CD4-positive, alpha-beta memory T cell (primary cell): ENCODE results near the gene RABL6. TPM values are rescaled to one million over a fixed set of nuclear protein-coding genes. Genes with fewer than 3 reads are reported as not detected.

ENCODE experiments used
- CTCF ChIA-PET: fragments of 350-600 bp; sonication (Branson Sonifier 250); formaldehyde crosslinking; loops from one replicate; lab custom pipeline; 2021; ENCODE audit warnings: inconsistent platforms; ENCODE audit not compliant: partially characterized antibody; lab: Charles Lee
- POLR2A ChIA-PET: fragments of 350-600 bp; sonication (Branson Sonifier 250); formaldehyde crosslinking; loops from one replicate; lab custom pipeline; 2021; ENCODE audit not compliant: partially characterized antibody; lab: Charles Lee
- DNase-seq, 5 donors: peaks; one replicate each; pipeline versions ENCODE4 v3.0.0 to v3.0.0-alpha.2; 2020 to 2022; ENCODE audit warnings: mixed read lengths in 1 of 5
- H3K27ac ChIP-seq: one replicate; pipeline ENCODE4 v1.7.0; 2013; ENCODE audit warnings: low read depth, low read length
- H3K27me3 ChIP-seq: 2 replicates; pipeline ENCODE4 v1.7.0; 2013; ENCODE audit warnings: mild to moderate bottlenecking, low read length, moderate library complexity; ENCODE audit not compliant: insufficient read depth
- H3K36me3 ChIP-seq: 2 replicates; pipeline ENCODE4 v1.7.0; 2013; ENCODE audit warnings: mild to moderate bottlenecking, low read length, moderate library complexity; ENCODE audit not compliant: insufficient read depth
- H3K4me1 ChIP-seq: 2 replicates; pipeline ENCODE4 v1.7.0; 2013; ENCODE audit warnings: mild to moderate bottlenecking, low read length, moderate library complexity; ENCODE audit not compliant: insufficient read depth
- H3K4me3 ChIP-seq, 2 donors: one replicate each; pipeline ENCODE4 v1.7.0; 2013; ENCODE audit warnings: low read length in 2 of 2, mild to moderate bottlenecking in 1 of 2
- H3K9me3 ChIP-seq, 2 donors: one replicate each; pipeline ENCODE4 v1.7.0; 2013; ENCODE audit warnings: low read length in 2 of 2, control low read depth in 1 of 2; ENCODE audit not compliant: control insufficient read depth in 1 of 2
- H3K27ac Mint-ChIP-seq, 7 donors: one replicate each; pipeline ENCODE4 v1.8.0; 2020 to 2021; ENCODE audit warnings: mixed read lengths in 7 of 7, mild to moderate bottlenecking in 6 of 7, inconsistent platforms in 3 of 7, moderate library complexity in 3 of 7
- H3K27me3 Mint-ChIP-seq, 2 donors: one replicate each; pipeline ENCODE4 v1.8.0; 2020 to 2021; ENCODE audit warnings: mixed read lengths in 2 of 2
- H3K36me3 Mint-ChIP-seq, 2 donors: one replicate each; pipeline ENCODE4 v1.8.0; 2020 to 2021; ENCODE audit warnings: mixed read lengths in 2 of 2, inconsistent platforms in 1 of 2, mild to moderate bottlenecking in 1 of 2
- H3K4me1 Mint-ChIP-seq, 4 donors: one replicate each; pipeline ENCODE4 v1.8.0; 2020 to 2021; ENCODE audit warnings: mixed read lengths in 4 of 4, mild to moderate bottlenecking in 1 of 4
- H3K4me3 Mint-ChIP-seq, 8 donors: one replicate each; pipeline ENCODE4 v1.8.0; 2020 to 2021; ENCODE audit warnings: mixed read lengths in 8 of 8, mild to moderate bottlenecking in 7 of 8, moderate library complexity in 6 of 8, inconsistent platforms in 3 of 8
- H3K9me3 Mint-ChIP-seq, 8 donors: one replicate each; pipeline ENCODE4 v1.8.0; 2020 to 2021; ENCODE audit warnings: mixed read lengths in 8 of 8, mild to moderate bottlenecking in 5 of 8, inconsistent platforms in 3 of 8, moderate library complexity in 1 of 8
- intact Hi-C: fragments of 100-400 bp; cut with micrococcal nuclease; formaldehyde crosslinking; loops from one replicate; pipeline ENCODE4 v1.15.1; 2023
- microRNA-seq: library from miRNA; unstranded; fragments of <30 nt; microRNA quantifications from one replicate; pipeline ENCODE4 v1.2.0, GENCODE V29; 2021; ENCODE audit warnings: borderline replicate concordance, borderline number of aligned reads, borderline microRNAs expressed, mixed read lengths
- polyA plus RNA-seq, 2 donors: library from polyadenylated mRNA; unstranded; fragments of 300-500 nt; fragmentation: Illumina TruSeq; gene quantifications; one replicate each; pipeline ENCODE4 v1.2.3, GENCODE V29; 2021
- total RNA-seq, 2 experiments: library from RNA; stranded (reverse); gene quantifications; one replicate each; pipeline ENCODE4 v1.2.3, GENCODE V29; 2021

The RABL6 gene
- total and polyA plus RNA-seq, 4 experiments from 2014 or later = 5.1 to 70.9 (median 41.6) TPM

- Mint-ChIP-seq H3K27me3 (no peaks in the 10 kb centered on the region), H3K4me1 (peaks cover 14 to 49% (median 28%) of the 10 kb centered on the region in 4 donors), H3K9me3 (no peaks in the 10 kb centered on the region), H3K27ac (peak overlapping the region; percentile 92 to 97 (median 94)), H3K4me3 (peak overlapping the region; percentile 84 to 92 (median 88)), H3K36me3 (peaks cover 0 to 10% of the 10 kb centered on the region in 2 donors)
- Histone ChIP-seq H3K27me3 (no peaks in the 10 kb centered on the region), H3K4me1 (peaks cover 47% of the 10 kb centered on the region), H3K27ac (peak overlapping the region; percentile 98), H3K36me3 (peaks cover 7% of the 10 kb centered on the region), H3K4me3 (peak overlapping the region; percentile 23 to 75), H3K9me3 (no peaks in the 10 kb centered on the region)
- POLR2A ChIA-PET = interaction anchor here (0.6 to 2.6 kb wide), 22 partner anchors 9 to 354 kb away, joined by 3 to 39 read pairs (median 4); partner anchors contain the start of genes AJM1, ANAPC2, CLIC3 and EDF1
- intact Hi-C loops = loop anchor here (1.0 to 5.0 kb wide), 6 partner anchors 15 to 95 kb away; partner anchors contain the start of genes EDF1, FBXW5, PHPT1 and TMEM141
- peak in 1 of 5 donors; percentile 84 for DNase-seq
- CTCF ChIA-PET = interaction anchor here (0.9 to 3.5 kb wide), 4 partner anchors 44 to 143 kb away, joined by 3 to 20 read pairs (median 4); partner anchors contain the start of gene AJM1
Measured at GRCh38 chr9:136886610-136887597, 79.2 kb downstream of the RABL6 start.

DNA sequence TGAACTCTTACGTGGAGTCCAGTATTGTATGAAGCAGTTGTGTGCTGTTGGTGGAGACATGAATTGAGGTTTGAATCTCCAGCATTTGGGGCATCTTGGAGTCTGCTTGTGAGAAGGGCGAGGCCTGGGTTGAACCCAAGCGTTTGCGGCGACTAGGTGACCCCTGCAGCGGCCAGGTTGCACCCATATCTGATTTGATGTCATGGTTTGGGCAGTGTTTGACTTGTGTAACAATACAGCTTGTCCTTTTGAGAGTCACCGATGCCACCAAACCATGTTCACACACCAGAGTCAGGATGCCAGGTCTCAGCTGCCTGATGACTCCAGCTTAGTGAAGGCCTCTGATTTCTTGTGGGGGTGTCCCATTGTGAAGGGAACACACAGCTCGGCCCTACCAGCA lies 80.7 kb downstream of the RABL6 start:
- Mint-ChIP-seq H3K27ac (peak overlapping the region in 4 of 7 donors; percentile 13 to 93 (median 66)), H3K27me3 (no peaks in the 10 kb centered on the region), H3K4me3 (no peak overlapping the region), H3K9me3 (no peaks in the 10 kb centered on the region), H3K36me3 (peaks cover 0 to 9% of the 10 kb centered on the region in 2 donors), H3K4me1 (peaks cover 16 to 48% (median 17%) of the 10 kb centered on the region in 4 donors)
- ChIA-PET POLR2A (no interaction called here), CTCF (interaction anchor here (1.1 to 3.5 kb wide), 2 partner anchors 45 to 147 kb away, joined by 4 to 20 read pairs; partner anchors contain the start of gene AJM1)
- intact Hi-C loops = loop anchor here (5.0 kb wide), 1 partner anchor 96 kb away; the partner anchor contains the start of gene TMEM141
- Histone ChIP-seq H3K4me3 (no peak overlapping the region), H3K36me3 (peaks cover 7% of the 10 kb centered on the region), H3K9me3 (no peaks in the 10 kb centered on the region), H3K4me1 (peaks cover 31% of the 10 kb centered on the region), H3K27ac (no peak overlapping the region), H3K27me3 (no peaks in the 10 kb centered on the region)
- no peak for DNase-seq

GRCh38 chr9:136889858-136890257 lies 82.1 kb downstream of the RABL6 start:
- Histone ChIP-seq H3K36me3 (peaks cover 9% of the 10 kb centered on the region), H3K4me1 (peaks cover 26% of the 10 kb centered on the region), H3K9me3 (no peaks in the 10 kb centered on the region), H3K27me3 (no peaks in the 10 kb centered on the region), H3K27ac (no peak overlapping the region), H3K4me3 (no peak overlapping the region)
- CTCF ChIA-PET = no interaction called here
- Mint-ChIP-seq H3K4me1 (peaks cover 20 to 58% (median 23%) of the 10 kb centered on the region in 4 donors), H3K36me3 (peaks cover 6 to 12% of the 10 kb centered on the region in 2 donors), H3K27me3 (no peaks in the 10 kb centered on the region), H3K4me3 (peak overlapping the region in 1 of 8 donors; percentile 36), H3K27ac (no peak overlapping the region), H3K9me3 (no peaks in the 10 kb centered on the region)
- POLR2A ChIA-PET = no interaction called here
- intact Hi-C loops = loop anchor here (5.0 kb wide), 1 partner anchor 98 kb away; the partner anchor contains the start of gene TMEM141
- no peak for DNase-seq

DNA sequence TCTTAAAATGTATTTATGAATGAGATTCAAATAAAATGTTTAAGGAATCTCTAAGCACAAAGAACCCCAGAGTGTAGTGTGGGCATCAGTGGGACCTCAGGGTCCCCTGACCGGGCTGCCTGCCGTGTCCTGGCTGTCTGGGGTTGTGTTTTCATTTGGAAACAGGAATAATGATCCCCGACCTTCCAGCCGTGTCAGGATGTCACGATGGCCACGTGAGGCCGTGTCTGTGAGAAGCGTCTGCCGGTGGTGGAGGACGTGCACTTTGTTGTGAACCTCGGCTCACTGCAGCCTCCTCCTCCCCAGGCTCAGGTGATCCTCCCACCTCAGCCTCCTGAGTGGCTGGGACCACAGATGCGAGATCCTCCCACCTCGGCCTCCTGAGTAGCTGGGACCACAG lies 82.9 kb downstream of the RABL6 start:
- Mint-ChIP-seq H3K27me3 (no peaks in the 10 kb centered on the region), H3K4me3 (no peak overlapping the region), H3K27ac (peak overlapping the region in 1 of 7 donors; percentile 60), H3K36me3 (peaks cover 6 to 13% of the 10 kb centered on the region in 2 donors), H3K9me3 (no peaks in the 10 kb centered on the region), H3K4me1 (peaks cover 20 to 56% (median 23%) of the 10 kb centered on the region in 4 donors)
- ChIA-PET POLR2A (interaction anchor here (1.2 kb wide), 1 partner anchor 9 kb away, joined by 3 read pairs; no protein-coding TSS in a partner anchor), CTCF (interaction anchor here (1.0 to 1.4 kb wide), 2 partner anchors 9 to 139 kb away, joined by 3 read pairs; no protein-coding TSS in a partner anchor)
- H3K36me3 ChIP-seq = peaks cover 13% of the 10 kb centered on the region
- H3K4me1 ChIP-seq = peaks cover 18% of the 10 kb centered on the region
- H3K27me3 ChIP-seq = no peaks in the 10 kb centered on the region
- no peaks in the 10 kb centered on the region for H3K9me3 ChIP-seq
- no peak overlapping the region for H3K27ac ChIP-seq
- no peak overlapping the region for H3K4me3 ChIP-seq
- intact Hi-C loops = no loop called here
- DNase-seq = no peak

Small RNAs within 50 kb of the gene (microRNA-seq; reads per million reads assigned to microRNA genes)
- gene MIR4292 (not detected), gene MIR4479 (not detected)

Other genes starting within 250 kb of the RABL6 start
- gene EGFL7, start 145.0 kb upstream of the RABL6 start, total RNA-seq = not detected
- under 1 TPM in 1 of 2 donors, not detected in 1; 0.64 TPM for gene EGFL7, start 145.0 kb upstream of the RABL6 start, polyA plus RNA-seq
- 1 to 10 TPM; 6.9 to 7.8 TPM for gene AGPAT2, start 120.5 kb upstream of the RABL6 start, total RNA-seq
- gene AGPAT2, start 120.5 kb upstream of the RABL6 start, polyA plus RNA-seq = 10 to 100 TPM; 16.2 to 20.6 TPM
- gene DIPK1B, start 95.4 kb upstream of the RABL6 start, total RNA-seq = not detected
- not detected for gene DIPK1B, start 95.4 kb upstream of the RABL6 start, polyA plus RNA-seq
- 1 to 10 TPM in 1 of 2 experiments, under 1 TPM in 1; 0.90 to 1.3 TPM for gene LCN10, start 65.0 kb upstream of the RABL6 start, total RNA-seq
- gene LCN10, start 65.0 kb upstream of the RABL6 start, polyA plus RNA-seq = under 1 TPM; 0.22 to 0.50 TPM
- not detected for gene LCN6, start 59.4 kb upstream of the RABL6 start, total RNA-seq
- not detected for gene LCN6, start 59.4 kb upstream of the RABL6 start, polyA plus RNA-seq
- not detected for gene LCN8, start 49.7 kb upstream of the RABL6 start, total RNA-seq
- under 1 TPM in 1 of 2 donors, not detected in 1; 0.62 TPM for gene LCN8, start 49.7 kb upstream of the RABL6 start, polyA plus RNA-seq
- not detected for gene LCN15, start 43.4 kb upstream of the RABL6 start, total RNA-seq
- not detected for gene LCN15, start 43.4 kb upstream of the RABL6 start, polyA plus RNA-seq
- gene TMEM141, start 16.6 kb upstream of the RABL6 start, total RNA-seq = 10 to 100 TPM; 51.1 to 53.4 TPM
- gene TMEM141, start 16.6 kb upstream of the RABL6 start, polyA plus RNA-seq = 10 to 100 TPM; 34.3 to 38.4 TPM
- gene CCDC183, start 11.6 kb upstream of the RABL6 start, total RNA-seq = 1 to 10 TPM; 2.3 to 2.5 TPM
- gene CCDC183, start 11.6 kb upstream of the RABL6 start, polyA plus RNA-seq = under 1 TPM; 0.64 to 0.90 TPM
- gene AJM1, start 34.5 kb downstream of the RABL6 start, total RNA-seq = 1 to 10 TPM; 2.4 to 2.8 TPM
- under 1 TPM in 1 of 2 donors, not detected in 1; 0.05 TPM for gene AJM1, start 34.5 kb downstream of the RABL6 start, polyA plus RNA-seq
- gene PHPT1, start 41.5 kb downstream of the RABL6 start, total RNA-seq = 10 to 100 TPM; 41.3 to 42.6 TPM
- 10 to 100 TPM; 88.4 to 94.0 TPM for gene PHPT1, start 41.5 kb downstream of the RABL6 start, polyA plus RNA-seq
- 10 to 100 TPM in 1 of 2 experiments, 1 to 10 TPM in 1; 9.3 to 11.7 TPM for gene MAMDC4, start 44.4 kb downstream of the RABL6 start, total RNA-seq
- gene MAMDC4, start 44.4 kb downstream of the RABL6 start, polyA plus RNA-seq = not detected
- gene EDF1, start 58.4 kb downstream of the RABL6 start, total RNA-seq = 100 to 1,000 TPM; 284 to 298 TPM
- 100 to 1,000 TPM; 273 to 357 TPM for gene EDF1, start 58.4 kb downstream of the RABL6 start, polyA plus RNA-seq
- gene TRAF2, start 78.6 kb downstream of the RABL6 start, total RNA-seq = 10 to 100 TPM; 40.2 to 43.2 TPM
- 10 to 100 TPM; 11.1 to 25.2 TPM for gene TRAF2, start 78.6 kb downstream of the RABL6 start, polyA plus RNA-seq
- gene FBXW5, start 136.8 kb downstream of the RABL6 start, total RNA-seq = 100 to 1,000 TPM; 122 to 123 TPM
- gene FBXW5, start 136.8 kb downstream of the RABL6 start, polyA plus RNA-seq = 100 to 1,000 TPM in 1 of 2 donors, 10 to 100 TPM in 1; 98.6 to 160 TPM
- gene C8G, start 137.3 kb downstream of the RABL6 start, total RNA-seq = 1 to 10 TPM; 2.2 TPM
- under 1 TPM in 1 of 2 donors, not detected in 1; 0.60 TPM for gene C8G, start 137.3 kb downstream of the RABL6 start, polyA plus RNA-seq
- 1 to 10 TPM in 1 of 2 experiments, under 1 TPM in 1; 0.72 to 1.4 TPM for gene LCN12, start 144.3 kb downstream of the RABL6 start, total RNA-seq
- not detected for gene LCN12, start 144.3 kb downstream of the RABL6 start, polyA plus RNA-seq
- 1 to 10 TPM; 4.8 to 5.1 TPM for gene PTGDS, start 169.6 kb downstream of the RABL6 start, total RNA-seq
- gene PTGDS, start 169.6 kb downstream of the RABL6 start, polyA plus RNA-seq = 1 to 10 TPM; 1.7 to 3.8 TPM
- gene LCNL1, start 175.0 kb downstream of the RABL6 start, total RNA-seq = under 1 TPM; 0.14 to 0.17 TPM
- not detected for gene LCNL1, start 175.0 kb downstream of the RABL6 start, polyA plus RNA-seq
- gene PAXX, start 184.5 kb downstream of the RABL6 start, total RNA-seq = 100 to 1,000 TPM in 1 of 2 experiments, 10 to 100 TPM in 1; 94.2 to 101 TPM
- gene PAXX, start 184.5 kb downstream of the RABL6 start, polyA plus RNA-seq = 100 to 1,000 TPM in 1 of 2 donors, 10 to 100 TPM in 1; 76.0 to 103 TPM
- 1 to 10 TPM; 3.1 to 3.7 TPM for gene CLIC3, start 188.6 kb downstream of the RABL6 start, total RNA-seq
- gene CLIC3, start 188.6 kb downstream of the RABL6 start, polyA plus RNA-seq = 1 to 10 TPM; 5.0 to 7.8 TPM
- 10 to 100 TPM; 63.8 to 68.6 TPM for gene ABCA2, start 220.3 kb downstream of the RABL6 start, total RNA-seq
- 10 to 100 TPM in 1 of 2 donors, 1 to 10 TPM in 1; 2.6 to 10.8 TPM for gene ABCA2, start 220.3 kb downstream of the RABL6 start, polyA plus RNA-seq
- 1 to 10 TPM; 3.4 to 4.6 TPM for gene FUT7, start 224.1 kb downstream of the RABL6 start, total RNA-seq
- gene FUT7, start 224.1 kb downstream of the RABL6 start, polyA plus RNA-seq = 10 to 100 TPM; 22.6 to 43.8 TPM
- gene NPDC1, start 238.2 kb downstream of the RABL6 start, total RNA-seq = 10 to 100 TPM; 20.7 to 21.4 TPM
- 10 to 100 TPM; 22.8 to 32.2 TPM for gene NPDC1, start 238.2 kb downstream of the RABL6 start, polyA plus RNA-seq
- not detected for gene ENTPD2, start 246.1 kb downstream of the RABL6 start, total RNA-seq
- gene ENTPD2, start 246.1 kb downstream of the RABL6 start, polyA plus RNA-seq = not detected